ENCODE results near the gene ZNF17. TPM values are rescaled to one million over a fixed set of nuclear protein-coding genes. Genes with fewer than 3 reads are reported as not detected.
A peak's percentile ranks its signal among the peaks of the same experiment; 100 is the strongest.

Gene ZNF17
- total RNA-seq, 1 donor from 2014 or later, result 6.9 TPM

DNA sequence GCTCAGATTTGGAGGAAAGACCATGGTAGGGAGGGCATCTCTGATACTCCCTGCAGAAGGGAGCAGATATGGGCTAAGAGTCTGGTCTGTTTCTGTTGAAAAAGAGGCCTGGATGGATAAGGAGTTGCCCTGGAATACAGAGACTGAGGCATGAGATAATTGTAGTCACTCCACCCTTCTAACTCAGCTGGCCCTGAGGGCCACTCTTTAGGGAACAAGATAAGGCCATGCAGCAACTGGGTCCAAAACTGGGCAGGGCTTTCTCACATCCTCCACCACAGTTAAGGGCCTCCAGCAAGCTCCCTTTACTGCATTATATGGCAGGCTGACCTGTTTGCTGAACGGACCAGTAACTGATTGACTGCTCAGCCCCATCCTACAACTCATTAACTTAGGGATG lies 25.5 kb downstream of the ZNF17 start:
- DNase-seq (ENCODE audit: low spot score), result no peak
- TF ChIP-seq, protein P1, sequence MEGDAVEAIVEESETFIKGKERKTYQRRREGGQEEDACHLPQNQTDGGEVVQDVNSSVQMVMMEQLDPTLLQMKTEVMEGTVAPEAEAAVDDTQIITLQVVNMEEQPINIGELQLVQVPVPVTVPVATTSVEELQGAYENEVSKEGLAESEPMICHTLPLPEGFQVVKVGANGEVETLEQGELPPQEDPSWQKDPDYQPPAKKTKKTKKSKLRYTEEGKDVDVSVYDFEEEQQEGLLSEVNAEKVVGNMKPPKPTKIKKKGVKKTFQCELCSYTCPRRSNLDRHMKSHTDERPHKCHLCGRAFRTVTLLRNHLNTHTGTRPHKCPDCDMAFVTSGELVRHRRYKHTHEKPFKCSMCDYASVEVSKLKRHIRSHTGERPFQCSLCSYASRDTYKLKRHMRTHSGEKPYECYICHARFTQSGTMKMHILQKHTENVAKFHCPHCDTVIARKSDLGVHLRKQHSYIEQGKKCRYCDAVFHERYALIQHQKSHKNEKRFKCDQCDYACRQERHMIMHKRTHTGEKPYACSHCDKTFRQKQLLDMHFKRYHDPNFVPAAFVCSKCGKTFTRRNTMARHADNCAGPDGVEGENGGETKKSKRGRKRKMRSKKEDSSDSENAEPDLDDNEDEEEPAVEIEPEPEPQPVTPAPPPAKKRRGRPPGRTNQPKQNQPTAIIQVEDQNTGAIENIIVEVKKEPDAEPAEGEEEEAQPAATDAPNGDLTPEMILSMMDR (IDR thresholded peaks at IDR 0.05), result no peak
- H3K36me3 Mint-ChIP-seq (ENCODE audit: low read depth), result peaks cover 18% of the 10 kb centered on the region

DNA sequence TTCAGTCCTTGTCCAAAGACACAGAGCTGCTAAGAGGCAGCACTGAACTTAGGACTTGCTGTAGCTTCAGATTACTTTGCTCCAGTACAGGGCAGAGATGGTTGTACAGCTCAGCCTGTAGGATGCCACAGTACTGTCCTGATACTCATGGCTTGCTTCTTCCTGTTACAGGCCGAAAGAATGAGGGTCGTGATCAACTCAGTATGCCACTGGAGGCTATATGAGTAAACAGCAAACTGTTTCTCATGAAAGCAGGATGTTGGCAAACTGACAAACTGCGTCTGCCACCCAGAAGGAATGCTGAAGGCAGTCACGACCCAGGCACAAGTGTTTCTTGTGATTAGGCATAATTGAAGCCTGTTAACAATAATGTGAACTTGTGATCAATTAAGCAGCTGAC lies 27.0 kb downstream of the ZNF17 start:
- no peak for DNase-seq (ENCODE audit: low spot score)
- Mint-ChIP-seq H3K27me3 (ENCODE audit: low read depth) (no peaks in the 10 kb centered on the region), H3K4me1 (ENCODE audit: low read depth) (peaks cover 23% of the 10 kb centered on the region), H3K36me3 (ENCODE audit: low read depth) (peaks cover 24% of the 10 kb centered on the region), H3K4me3 (ENCODE audit: unreplicated experiment) (no peak overlapping the region), H3K27ac (ENCODE audit: unreplicated experiment) (no peak overlapping the region), H3K9me3 (ENCODE audit: low read depth) (peaks cover 23% of the 10 kb centered on the region)
- TF ChIP-seq, protein P1 (IDR thresholded peaks at IDR 0.05), result no peak

More for the DNA sequence above, 25.5 kb downstream of the ZNF17 start:
- peaks cover 13% of the 10 kb centered on the region for H3K9me3 Mint-ChIP-seq (ENCODE audit: low read depth)
- H3K4me1 Mint-ChIP-seq (ENCODE audit: low read depth), result peaks cover 23% of the 10 kb centered on the region
- no peaks in the 10 kb centered on the region for H3K27me3 Mint-ChIP-seq (ENCODE audit: low read depth)
- H3K4me3 Mint-ChIP-seq (ENCODE audit: unreplicated experiment), result peak overlapping the region; percentile 86
- H3K27ac Mint-ChIP-seq (ENCODE audit: unreplicated experiment), result no peak overlapping the region

- TF ChIP-seq, protein P1 (IDR thresholded peaks at IDR 0.05), result no peak
- no peak for DNase-seq (ENCODE audit: low spot score)
- no peak overlapping the region for H3K27ac Mint-ChIP-seq (ENCODE audit: unreplicated experiment)
- no peak overlapping the region for H3K4me3 Mint-ChIP-seq (ENCODE audit: unreplicated experiment)
- H3K9me3 Mint-ChIP-seq (ENCODE audit: low read depth), result peaks cover 19% of the 10 kb centered on the region
- H3K36me3 Mint-ChIP-seq (ENCODE audit: low read depth), result peaks cover 34% of the 10 kb centered on the region
- no peaks in the 10 kb centered on the region for H3K27me3 Mint-ChIP-seq (ENCODE audit: low read depth)
- H3K4me1 Mint-ChIP-seq (ENCODE audit: low read depth), result peaks cover 23% of the 10 kb centered on the region
These were observed 28.0 kb downstream of the ZNF17 start for GRCh38 chr19:57438925-57439324.

- no peaks in the 10 kb centered on the region for H3K27me3 Mint-ChIP-seq (ENCODE audit: low read depth)
- no peak for DNase-seq (ENCODE audit: low spot score)
- TF ChIP-seq, protein P1 (IDR thresholded peaks at IDR 0.05), result no peak
- no peak overlapping the region for H3K4me3 Mint-ChIP-seq (ENCODE audit: unreplicated experiment)
- peaks cover 28% of the 10 kb centered on the region for H3K9me3 Mint-ChIP-seq (ENCODE audit: low read depth)
- H3K36me3 Mint-ChIP-seq (ENCODE audit: low read depth), result peaks cover 46% of the 10 kb centered on the region
- H3K4me1 Mint-ChIP-seq (ENCODE audit: low read depth), result no peaks in the 10 kb centered on the region
- H3K27ac Mint-ChIP-seq (ENCODE audit: unreplicated experiment), result no peak overlapping the region
These were observed 31.2 kb downstream of the ZNF17 start for GRCh38 chr19:57441979-57442752.

GRCh38 chr19:57443121-57443696 lies 32.2 kb downstream of the ZNF17 start:
- TF ChIP-seq, protein P1 (IDR thresholded peaks at IDR 0.05), result no peak
- H3K4me3 Mint-ChIP-seq (ENCODE audit: unreplicated experiment), result no peak overlapping the region
- peaks cover 28% of the 10 kb centered on the region for H3K9me3 Mint-ChIP-seq (ENCODE audit: low read depth)
- H3K4me1 Mint-ChIP-seq (ENCODE audit: low read depth), result no peaks in the 10 kb centered on the region
- no peaks in the 10 kb centered on the region for H3K27me3 Mint-ChIP-seq (ENCODE audit: low read depth)
- no peak overlapping the region for H3K27ac Mint-ChIP-seq (ENCODE audit: unreplicated experiment)
- peaks cover 46% of the 10 kb centered on the region for H3K36me3 Mint-ChIP-seq (ENCODE audit: low read depth)
- DNase-seq (ENCODE audit: low spot score), result no peak

All from chondrocyte (in vitro differentiated cells).